Measurements from ENCODE around the gene RPS15.

Gene RPS15

DNA sequence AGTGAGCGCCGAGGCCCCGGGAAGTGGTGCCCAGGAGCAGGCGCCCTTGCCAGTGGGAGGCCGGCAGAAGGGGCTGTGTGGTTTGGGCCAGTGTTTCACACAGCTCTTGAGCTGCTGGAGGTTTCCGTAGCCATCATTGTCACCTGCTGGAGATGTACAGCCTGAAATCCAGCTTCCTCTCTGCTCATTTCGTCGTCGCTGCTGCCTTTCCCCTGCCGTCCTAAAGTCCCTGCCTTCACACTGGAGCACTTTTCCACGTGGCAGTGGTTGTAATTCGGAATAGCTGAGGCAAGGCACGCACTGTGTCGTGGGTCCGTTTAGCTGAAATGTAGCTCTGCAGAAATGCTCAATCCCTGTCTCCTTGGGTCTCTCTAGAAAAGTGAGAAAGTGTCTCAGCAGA is 17.6 kb upstream of the RPS15 start:
- DNase-seq, result no peak

GRCh38 chr19:1421218-1421957 is 16.8 kb upstream of the RPS15 start:
- no peak for DNase-seq

GRCh38 chr19:1421958-1422305 is 16.3 kb upstream of the RPS15 start:
- DNase-seq, result no peak

GRCh38 chr19:1422360-1422759 is 15.8 kb upstream of the RPS15 start:
- no peak for DNase-seq

- no peak for DNase-seq
Measured at GRCh38 chr19:1422943-1423342, 15.3 kb upstream of the RPS15 start.

GRCh38 chr19:1423436-1424191 is 14.6 kb upstream of the RPS15 start:
- DNase-seq, result no peak

GRCh38 chr19:1424192-1424955 is 13.8 kb upstream of the RPS15 start:
- DNase-seq, result no peak

- DNase-seq, result no peak
Measured at GRCh38 chr19:1425102-1425837, 12.9 kb upstream of the RPS15 start.

- no peak for DNase-seq
Measured at GRCh38 chr19:1425902-1426301, 12.3 kb upstream of the RPS15 start.

DNA sequence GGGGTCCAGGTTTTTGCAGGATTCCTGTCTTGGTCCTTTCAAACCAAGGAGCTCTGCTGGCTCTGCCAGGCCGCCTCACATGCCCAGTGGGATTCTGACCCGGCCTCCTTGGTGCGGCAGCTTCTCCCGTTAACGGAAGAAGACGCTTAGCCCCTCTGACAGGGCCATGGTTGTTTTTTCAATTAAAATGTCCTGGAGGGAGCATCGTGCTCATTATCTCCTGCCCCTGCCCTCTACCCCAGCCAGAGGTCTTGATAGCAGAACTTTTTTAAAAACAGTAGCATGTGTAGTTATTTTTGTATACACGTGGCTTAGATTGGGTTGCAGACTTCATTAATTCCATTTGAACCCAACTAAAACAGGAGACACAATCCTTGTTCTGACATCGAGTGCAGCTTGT is 11.5 kb upstream of the RPS15 start:
- no peak for DNase-seq

GRCh38 chr19:1427221-1427920 is 10.8 kb upstream of the RPS15 start:
- DNase-seq, result no peak

- no peak for DNase-seq
Measured at GRCh38 chr19:1428738-1429391, 9.3 kb upstream of the RPS15 start.

DNA sequence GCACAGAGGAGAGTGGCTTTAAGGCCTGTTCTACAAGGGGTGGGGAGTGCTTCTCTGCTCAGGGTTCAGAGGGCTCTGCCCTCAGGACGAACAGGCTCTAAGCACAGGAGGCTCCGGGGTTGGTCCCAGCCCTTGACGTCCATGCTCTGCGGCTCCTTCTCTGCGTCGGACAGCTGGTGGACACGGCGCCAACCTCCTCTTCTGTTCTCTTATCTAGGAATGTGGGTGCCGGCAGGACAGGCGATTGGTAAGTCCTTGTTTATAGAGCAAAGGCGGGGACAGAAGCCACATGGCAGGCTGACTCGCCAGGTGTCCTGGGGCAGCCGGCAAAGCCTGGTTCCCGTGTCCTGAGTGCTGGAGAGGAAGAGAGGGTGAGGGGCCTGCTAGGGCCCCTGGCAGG is 8.4 kb upstream of the RPS15 start:
- DNase-seq, result no peak

DNA sequence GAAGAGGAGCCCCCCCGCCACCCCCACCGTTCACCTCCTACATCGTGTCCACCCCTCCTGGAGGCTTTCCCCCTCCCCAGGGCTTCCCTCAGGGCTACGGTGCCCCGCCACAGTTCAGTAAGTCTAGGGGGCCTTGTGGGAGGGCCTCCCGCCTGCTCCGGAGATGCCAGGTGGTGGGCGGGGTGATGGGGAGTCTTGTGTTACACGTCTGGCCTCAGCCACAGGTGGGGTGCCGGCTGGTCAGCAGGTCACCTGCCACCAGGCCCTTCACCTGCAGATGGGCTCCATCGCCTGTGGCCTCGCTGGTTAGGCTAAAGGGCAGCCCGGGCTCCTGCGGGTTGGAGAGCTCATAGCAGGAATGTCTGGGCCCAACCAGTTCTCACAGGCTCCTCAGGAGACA is 8.0 kb upstream of the RPS15 start:
- no peak for DNase-seq

- no peak for DNase-seq
Measured at GRCh38 chr19:1431759-1432506, 6.3 kb upstream of the RPS15 start.

DNA sequence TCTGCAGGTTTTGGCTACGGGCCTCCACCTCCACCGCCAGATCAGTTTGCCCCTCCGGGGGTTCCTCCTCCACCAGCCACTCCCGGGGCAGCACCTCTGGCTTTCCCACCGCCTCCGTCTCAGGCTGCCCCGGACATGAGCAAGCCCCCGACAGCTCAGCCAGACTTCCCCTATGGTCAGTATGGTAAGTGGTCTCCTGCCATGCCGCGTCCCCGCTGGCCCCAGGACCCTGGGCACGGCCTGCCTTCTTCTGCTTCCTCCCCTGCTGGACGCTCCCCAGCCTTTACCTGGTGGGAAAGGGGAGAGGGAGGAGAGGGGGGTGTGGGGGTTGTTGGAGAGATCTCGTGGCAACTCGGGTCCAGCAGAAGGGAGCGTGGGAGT is 5.7 kb upstream of the RPS15 start:
- no peak for DNase-seq

- DNase-seq, result no peak
Measured at GRCh38 chr19:1433119-1434039, 4.8 kb upstream of the RPS15 start.

- no peak for DNase-seq
Measured at GRCh38 chr19:1434040-1434366, 4.2 kb upstream of the RPS15 start.

- DNase-seq, result no peak
Measured at GRCh38 chr19:1434577-1435060, 3.6 kb upstream of the RPS15 start.

GRCh38 chr19:1435378-1435989 is 2.7 kb upstream of the RPS15 start:
- no peak for DNase-seq

Measured in stimulated activated CD4-positive, alpha-beta T cell treated with anti-CD3 and anti-CD28 coated beads, Interleukin-2, amount 100 ng/mL, for 24 hours (primary cell).